K562 (cell line): ENCODE measurements around the gene ICAM2. TPM values are rescaled to one million over a fixed set of nuclear protein-coding genes. Genes with fewer than 3 reads are reported as not detected.
A peak's percentile ranks its signal among the peaks of the same experiment; 100 is the strongest.

Experiments
- ATAC-seq: fragments of 200-7000 bp; cut with Tn5 transposase; 3 replicates; pipeline ENCODE4 v1.9.1; 2020; ENCODE audit warnings: moderate library complexity
- BruUV-seq: library from RNA; stranded (reverse); fragments of 400-500 nt; replicated peaks from 2 replicates; lab custom pipeline; 2021; lab: Mats Ljungman, UMichigan
- CTCF ChIA-PET: fragments of 300-600 bp; formaldehyde crosslinking; extraction: SDS; loops from one replicate; lab custom pipeline; 2021; ENCODE audit warnings: low intra/inter-chr PET ratio; lab: Yijun Ruan, JAX
- POLR2A ChIA-PET: fragments of 300-600, 350-650 bp; sonication (Branson Sonifier 250); formaldehyde crosslinking; extraction: SDS; loops from one replicate; lab custom pipeline; 2021; ENCODE audit warnings: antibody characterized with exemption, inconsistent platforms; lab: Yijun Ruan, JAX
- DNase-seq, 4 experiments: peaks; one replicate each; pipeline versions ENCODE4 v3.0.0 to v3.0.0-alpha.2; 2011 to 2018; ENCODE audit warnings: low spot score in 3 of 4, mixed read lengths in 3 of 4; ENCODE audit errors: extremely low read depth in 1 of 4
- FAIRE-seq: peaks from 2 replicates; lab custom pipeline; 2011; peaks lifted over from hg19 to GRCh38; lab: Jason Lieb, UNC
- H2AFZ ChIP-seq: 2 replicates; pipeline ENCODE4 v1.6.0; 2011; ENCODE audit warnings: low read depth, low read length, control low read depth, inconsistent platforms
- H3K27ac ChIP-seq: fragments of 200-600 bp; 3 replicates; pipeline ENCODE4 v1.8.0; 2011; ENCODE audit warnings: low read depth, mild to moderate bottlenecking, control low read depth, inconsistent platforms, low read length, moderate library complexity, mixed read lengths; ENCODE audit errors: extremely low read depth
- H3K27me3 ChIP-seq, 2 experiments: fragments of 300-600 bp in 1 of 2; 2 replicates in 1 of 2; 3 replicates in 1 of 2; pipeline versions ENCODE4 v1.6.0 to v1.8.0; 2011; ENCODE audit warnings: inconsistent platforms in 2 of 2, low read length in 2 of 2, mild to moderate bottlenecking in 1 of 2, mixed read lengths in 1 of 2, moderate library complexity in 1 of 2; ENCODE audit not compliant: control insufficient read depth in 2 of 2, insufficient read depth in 2 of 2
- H3K36me3 ChIP-seq: fragments of 300-600 bp; 3 replicates; pipeline ENCODE4 v1.8.0; 2011; ENCODE audit warnings: mild to moderate bottlenecking, low read length, inconsistent platforms; ENCODE audit not compliant: control insufficient read depth, insufficient read depth
- H3K4me1 ChIP-seq, 2 experiments: fragments of 200-600 bp in 1 of 2; replicated peaks in 1 of 2; 2 replicates in 1 of 2; 3 replicates in 1 of 2; pipeline versions ENCODE4 v1.5.1 to v1.8.0; 2011; ENCODE audit warnings: inconsistent platforms in 2 of 2, low read length in 2 of 2, mild to moderate bottlenecking in 1 of 2, mixed read lengths in 1 of 2, moderate library complexity in 1 of 2; ENCODE audit not compliant: control insufficient read depth in 2 of 2, insufficient read depth in 2 of 2
- H3K4me2 ChIP-seq: 2 replicates; pipeline ENCODE4 v1.6.1; 2011; ENCODE audit warnings: low read length, control low read depth, inconsistent platforms, mixed read lengths; ENCODE audit not compliant: insufficient read depth
- H3K4me3 ChIP-seq: fragments of 200-600 bp; sonication (generic), shearing (Covaris generic); 2 replicates; pipeline ENCODE4 v1.5.1; 2016; ENCODE audit warnings: control low read depth, inconsistent platforms
- H3K79me2 ChIP-seq: fragments of 200-600 bp; 3 replicates; pipeline ENCODE4 v1.8.0; 2011; ENCODE audit warnings: low read length, inconsistent platforms; ENCODE audit not compliant: control insufficient read depth, insufficient read depth
- H3K9ac ChIP-seq, 2 experiments: 2 replicates each; pipeline versions ENCODE4 v1.6.0 to v1.6.1; 2011; ENCODE audit warnings: low read depth in 2 of 2, low read length in 2 of 2, control low read depth in 1 of 2, inconsistent platforms in 1 of 2, mild to moderate bottlenecking in 1 of 2, mixed read lengths in 1 of 2; ENCODE audit not compliant: insufficient read depth in 1 of 2
- H3K9me1 ChIP-seq: one replicate; pipeline ENCODE4 v1.6.0; 2011; ENCODE audit warnings: inconsistent platforms, mild to moderate bottlenecking, low read length, moderate library complexity; ENCODE audit not compliant: control insufficient read depth, insufficient read depth
- H3K9me3 ChIP-seq: replicated peaks from 2 replicates; pipeline ENCODE4 v1.5.1; 2011; ENCODE audit warnings: low read depth, low read length, inconsistent platforms; ENCODE audit not compliant: control insufficient read depth, insufficient read depth
- H4K20me1 ChIP-seq: replicated peaks from 2 replicates; pipeline ENCODE4 v1.6.1; 2011; ENCODE audit warnings: low read length, inconsistent platforms, mixed read lengths; ENCODE audit not compliant: control insufficient read depth, insufficient read depth
- EGR1 ChIP-seq: fragments of 450-650 bp; conservative IDR thresholded peaks from 2 replicates; pipeline ENCODE4 v1.6.1; 2017; ENCODE audit warnings: mild to moderate bottlenecking
- EP300 ChIP-seq: IDR thresholded peaks from 2 replicates; pipeline ENCODE4 v1.6.1; 2012; ENCODE audit warnings: low read length, improper control_type of control experiment
- HBP1 ChIP-seq: fragments of 450-650 bp; formaldehyde crosslinking; IDR thresholded peaks from 2 replicates; pipeline ENCODE4 v1.4.0; 2022; ENCODE audit warnings: missing genetic modification characterization
- HMGN3 ChIP-seq: IDR thresholded peaks from 2 replicates; pipeline ENCODE4 v1.6.1; 2011; ENCODE audit warnings: borderline replicate concordance, low read depth, mild to moderate bottlenecking, mixed read lengths, low read length; ENCODE audit not compliant: insufficient read length; ENCODE audit errors: extremely low read depth
- MLLT1 ChIP-seq, 2 experiments: fragments of 450-650 bp; IDR thresholded peaks; 2 replicates each; pipeline ENCODE4 v1.6.1; 2016
- MYC ChIP-seq, 2 experiments: fragments of 250-450 bp in 1 of 2; sonication (Bioruptor Pico) in 1 of 2; IDR thresholded peaks; 2 replicates each; pipeline versions ENCODE4 v1.5.1 to v1.6.1; 2012 to 2021; ENCODE audit warnings: low read depth in 2 of 2, borderline replicate concordance in 1 of 2, improper control_type of control experiment in 1 of 2, low read length in 1 of 2, mild to moderate bottlenecking in 1 of 2, moderate library complexity in 1 of 2
- NR4A1 ChIP-seq, 2 experiments: fragments of 250-450 bp in 1 of 2; fragments of 450-650 bp in 1 of 2; sonication (Bioruptor Pico) in 1 of 2; IDR thresholded peaks; 2 replicates each; pipeline versions ENCODE4 v1.4.0 to v1.6.1; 2016 to 2020; ENCODE audit warnings: mild to moderate bottlenecking in 2 of 2, missing compliant biosample characterization in 1 of 2, missing genetic modification characterization in 1 of 2, moderate library complexity in 1 of 2
- POLR2G ChIP-seq: fragments of 200-400 bp; formaldehyde crosslinking; IDR thresholded peaks from 2 replicates; pipeline ENCODE4 v1.6.1; 2017; ENCODE audit warnings: low read depth, mild to moderate bottlenecking, antibody characterized with exemption, low read length, moderate library complexity
- TBP ChIP-seq: optimal IDR thresholded peaks from 2 replicates; pipeline ENCODE3; 2011; ENCODE audit warnings: low read depth, low read length, improper control_type of control experiment
- ZBTB1 ChIP-seq: sonication (generic); formaldehyde crosslinking; IDR thresholded peaks from 2 replicates; pipeline ENCODE4 v1.8.1; 2023; ENCODE audit warnings: missing genetic modification reagents, low read depth, mild to moderate bottlenecking, borderline replicate concordance
- ZNF143 ChIP-seq: sonication (generic); formaldehyde crosslinking; IDR thresholded peaks from 2 replicates; pipeline ENCODE4 v1.9.0; 2022; ENCODE audit warnings: mild to moderate bottlenecking, missing genetic modification reagents
- ZNF24 ChIP-seq: fragments of 450-650 bp; IDR thresholded peaks from 2 replicates; pipeline ENCODE4 v1.6.1; 2016
- whole genome bisulfite sequencing: fragments of 100-300 bp; shearing (Covaris generic); methylation state at CpG from one replicate; pipeline ENCODE4 v1.1.6; 2016; ENCODE audit warnings: low coverage, mixed read lengths; ENCODE audit not compliant: insufficient coverage; ENCODE audit errors: missing lambda C conversion rate; 5-methylcytosine and 5-hydroxymethylcytosine counted together
- in situ Hi-C: fragments of 300-500 bp; cut with MboI; formaldehyde crosslinking; loops from 4 replicates; pipeline ENCODE4 v1.15.0; 2018; ENCODE audit warnings: inconsistent platforms, mixed read lengths
- intact Hi-C: fragments of 100-400 bp; cut with micrococcal nuclease; formaldehyde crosslinking; loops from 2 replicates; pipeline ENCODE4 v1.14.2; 2022
- polyA plus RNA-seq, 8 experiments: library from polyadenylated mRNA; depleted of rRNA in 4 of 8; stranded (reverse) in 5 of 8; unstranded in 3 of 8; fragments of >200 nt; fragmentation: Nextera tagmentation in 2 of 8; fragmentation: Illumina TruSeq in 1 of 8; extraction: Ambion mirVana in 2 of 8; extraction: Trizol in 1 of 8; gene quantifications; 2 replicates each; pipeline versions ENCODE4 v1.2.1 to v1.2.3, GENCODE V29; 2011 to 2014; ENCODE audit warnings: inconsistent platforms in 1 of 8, missing spikeins in 1 of 8
- total RNA-seq, 7 experiments: library from RNA; depleted of rRNA in 6 of 7; stranded (reverse); fragments of >200 nt in 6 of 7; fragmentation: Illumina TruSeq in 2 of 7; extraction: Trizol in 2 of 7; gene quantifications; 2 replicates each; pipeline versions ENCODE4 v1.2.1 to v1.2.3, GENCODE V29; 2011 to 2021; ENCODE audit warnings: low replicate concordance in 1 of 7

Gene ICAM2
- total and polyA plus RNA-seq, 9 of the 15 experiments (the other 6 are each of a cell fraction or from before 2014, with no cell fraction given) = 37.9 to 89.4 (median 60.6) TPM

- DNase-seq = peak in 2 of 4 experiments; percentile 2 to 20
- 34% methylated on average over 19 of the region's 33 CpGs for WGBS
- H3K79me2 ChIP-seq = no peaks in the 10 kb centered on the region
- FAIRE-seq = peak; percentile 48
- H3K4me2 ChIP-seq = peak overlapping the region; percentile 89; the same call in 1 of the 2 replicates
- ChIA-PET CTCF (no interaction called here), POLR2A (interaction anchor here (1.2 kb wide), 1 partner anchor 9 kb away, joined by 5 read pairs; no protein-coding TSS in a partner anchor)
- H3K9me1 ChIP-seq = no peaks in the 10 kb centered on the region
- H3K9ac ChIP-seq = peak overlapping the region in 1 of 2 experiments; percentile 92; a peak in 2 of 4 replicates
- TF ChIP-seq ZBTB1 (CRISPR knock-in tag) (0 out of 2 replicates have a peak, but pooled peaks have one; percentile 3), TBP (no peak), EP300 (no peak), ZNF24 (peak; percentile 58; the same call in 1 of the 2 replicates), HMGN3 (no peak), HBP1 (CRISPR knock-in tag) (0 out of 2 replicates have a peak, but pooled peaks have one; percentile 15), MLLT1 (IDR thresholded peaks at IDR 0.05) (no peak), ZNF143 (CRISPR knock-in tag) (no peak), MYC (IDR thresholded peaks at IDR 0.05; ENCODE audit: low read depth, low read length) (no peak), MYC (CRISPR knock-in tag; IDR thresholded peaks at IDR 0.05; ENCODE audit: borderline replicate concordance, low read depth) (no peak), POLR2G (peak; percentile 43), NR4A1 (CRISPR knock-in tag; IDR thresholded peaks at IDR 0.05) (no peak), NR4A1 (tag; IDR thresholded peaks at IDR 0.05) (no peak), EGR1 (peak; percentile 33)
- no peaks in the 10 kb centered on the region for H3K9me3 ChIP-seq
- in situ Hi-C loops (no loop called here), intact Hi-C loops (no loop called here)
- H3K27ac ChIP-seq = no peak overlapping the region
- no peak for ATAC-seq
- H3K36me3 ChIP-seq = peaks cover 16% of the 10 kb centered on the region; the same call in 2 of the 3 replicates
- BruUV-seq = no TSS peak
- peak overlapping the region; percentile 52 for H3K4me3 ChIP-seq
- peak overlapping the region; percentile 99; the same call in 1 of the 2 replicates for H2AFZ ChIP-seq
- H3K27me3 ChIP-seq = no peaks in the 10 kb centered on the region; a peak in 1 of 5 replicates
- H3K4me1 ChIP-seq = peaks cover 5 to 54% of the 10 kb centered on the region in 2 experiments
- no peaks in the 10 kb centered on the region for H4K20me1 ChIP-seq
Observed at GRCh38 chr17:63998721-63999679, 21.4 kb downstream of the ICAM2 start.
